ENCODE results near the gene CNTNAP5.

DNA sequence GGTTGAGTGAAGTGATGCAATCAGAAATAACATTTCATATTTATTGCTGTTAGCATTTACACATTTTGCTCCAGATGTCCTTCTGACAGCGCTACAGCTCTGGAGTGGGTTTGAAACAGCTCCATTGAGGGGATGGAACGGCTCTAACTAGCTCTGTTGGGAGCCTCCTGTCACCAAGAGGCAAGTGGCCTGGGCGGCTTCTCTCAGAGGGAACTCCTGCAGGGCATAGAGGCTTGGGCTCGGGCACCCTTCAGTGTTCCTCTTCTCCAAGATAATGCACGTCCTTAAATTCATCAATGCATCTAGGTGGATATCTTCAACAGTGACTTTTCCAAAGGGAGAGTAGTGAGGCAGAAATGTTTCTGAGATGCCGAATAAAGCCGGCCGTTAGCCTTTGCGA is 122.5 kb downstream of the CNTNAP5 start:
- TF ChIP-seq, protein P1, sequence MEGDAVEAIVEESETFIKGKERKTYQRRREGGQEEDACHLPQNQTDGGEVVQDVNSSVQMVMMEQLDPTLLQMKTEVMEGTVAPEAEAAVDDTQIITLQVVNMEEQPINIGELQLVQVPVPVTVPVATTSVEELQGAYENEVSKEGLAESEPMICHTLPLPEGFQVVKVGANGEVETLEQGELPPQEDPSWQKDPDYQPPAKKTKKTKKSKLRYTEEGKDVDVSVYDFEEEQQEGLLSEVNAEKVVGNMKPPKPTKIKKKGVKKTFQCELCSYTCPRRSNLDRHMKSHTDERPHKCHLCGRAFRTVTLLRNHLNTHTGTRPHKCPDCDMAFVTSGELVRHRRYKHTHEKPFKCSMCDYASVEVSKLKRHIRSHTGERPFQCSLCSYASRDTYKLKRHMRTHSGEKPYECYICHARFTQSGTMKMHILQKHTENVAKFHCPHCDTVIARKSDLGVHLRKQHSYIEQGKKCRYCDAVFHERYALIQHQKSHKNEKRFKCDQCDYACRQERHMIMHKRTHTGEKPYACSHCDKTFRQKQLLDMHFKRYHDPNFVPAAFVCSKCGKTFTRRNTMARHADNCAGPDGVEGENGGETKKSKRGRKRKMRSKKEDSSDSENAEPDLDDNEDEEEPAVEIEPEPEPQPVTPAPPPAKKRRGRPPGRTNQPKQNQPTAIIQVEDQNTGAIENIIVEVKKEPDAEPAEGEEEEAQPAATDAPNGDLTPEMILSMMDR (IDR thresholded peaks at IDR 0.05; ENCODE audit: low read depth, low read length): no peak
- TF ChIP-seq EZH2phosphoT487 (IDR thresholded peaks at IDR 0.05; ENCODE audit: low read depth): no peak
